ENCODE results near the gene RFX3.

The RFX3 gene

GRCh38 chr9:3398232-3398648 lies 127.6 kb downstream of the RFX3 start:
- DNase-seq, result no peak
- H3K9me3 ChIP-seq (replicated peaks; ENCODE audit: insufficient read depth, low read length), result no peaks in the 10 kb centered on the region
- H2AFZ ChIP-seq (ENCODE audit: low read length), result no peak overlapping the region

GRCh38 chr9:3397766-3398165 lies 128.0 kb downstream of the RFX3 start:
- H3K36me3 ChIP-seq (replicated peaks; ENCODE audit: insufficient read depth, low read length), result no peaks in the 10 kb centered on the region
- no peak overlapping the region for H3K27ac ChIP-seq (ENCODE audit: low read length)
- H2AFZ ChIP-seq (ENCODE audit: low read length), result no peak overlapping the region
- no peaks in the 10 kb centered on the region for H3F3A ChIP-seq (ENCODE audit: insufficient read depth, low read length)
- H4K20me1 ChIP-seq (ENCODE audit: insufficient read depth, low read length), result no peaks in the 10 kb centered on the region; the same call in 1 of the 2 replicates
- H3K79me2 ChIP-seq (ENCODE audit: low read length), result no peaks in the 10 kb centered on the region
- no peaks in the 10 kb centered on the region for H3K27me3 ChIP-seq (replicated peaks; ENCODE audit: insufficient read depth, low read length)
- H3K9ac ChIP-seq (ENCODE audit: low read length), result no peak overlapping the region
- no peaks in the 10 kb centered on the region for H3K9me3 ChIP-seq (replicated peaks; ENCODE audit: insufficient read depth, low read length)
- H3K4me3 ChIP-seq (ENCODE audit: low read length), result no peak overlapping the region
- no peak overlapping the region for H3K4me2 ChIP-seq (ENCODE audit: low read depth, low read length)
- no peaks in the 10 kb centered on the region for H3K9me2 ChIP-seq (replicated peaks; ENCODE audit: insufficient read depth, low read length)
- no peaks in the 10 kb centered on the region for H3K4me1 ChIP-seq (ENCODE audit: low read length)
- TF ChIP-seq EZH2phosphoT487 (IDR thresholded peaks at IDR 0.05; ENCODE audit: low read length) (no peak), CTCF (IDR thresholded peaks at IDR 0.05; ENCODE audit: low read length) (no peak), EZH2 (optimal IDR thresholded peaks at IDR 0.05; ENCODE audit: low read depth, low read length) (no peak)
- no peak for DNase-seq

More at GRCh38 chr9:3398232-3398648, 127.6 kb downstream of the RFX3 start:
- Histone ChIP-seq H4K20me1 (ENCODE audit: insufficient read depth, low read length) (no peaks in the 10 kb centered on the region; the same call in 1 of the 2 replicates), H3K9me2 (replicated peaks; ENCODE audit: insufficient read depth, low read length) (no peaks in the 10 kb centered on the region), H3K4me3 (ENCODE audit: low read length) (no peak overlapping the region), H3K9ac (ENCODE audit: low read length) (no peak overlapping the region), H3F3A (ENCODE audit: insufficient read depth, low read length) (no peaks in the 10 kb centered on the region), H3K4me1 (ENCODE audit: low read length) (no peaks in the 10 kb centered on the region), H3K27me3 (replicated peaks; ENCODE audit: insufficient read depth, low read length) (no peaks in the 10 kb centered on the region), H3K79me2 (ENCODE audit: low read length) (no peaks in the 10 kb centered on the region), H3K36me3 (replicated peaks; ENCODE audit: insufficient read depth, low read length) (no peaks in the 10 kb centered on the region), H3K4me2 (ENCODE audit: low read depth, low read length) (no peak overlapping the region), H3K27ac (ENCODE audit: low read length) (no peak overlapping the region)
- TF ChIP-seq CTCF (IDR thresholded peaks at IDR 0.05; ENCODE audit: low read length) (no peak), EZH2 (optimal IDR thresholded peaks at IDR 0.05; ENCODE audit: low read depth, low read length) (no peak), EZH2phosphoT487 (IDR thresholded peaks at IDR 0.05; ENCODE audit: low read length) (no peak)

GRCh38 chr9:3391414-3391813 lies 134.4 kb downstream of the RFX3 start:
- Histone ChIP-seq H3K4me2 (ENCODE audit: low read depth, low read length) (no peak overlapping the region), H3K9me3 (replicated peaks; ENCODE audit: insufficient read depth, low read length) (no peaks in the 10 kb centered on the region), H2AFZ (ENCODE audit: low read length) (no peak overlapping the region), H3K4me1 (ENCODE audit: low read length) (no peaks in the 10 kb centered on the region), H3K27me3 (replicated peaks; ENCODE audit: insufficient read depth, low read length) (no peaks in the 10 kb centered on the region), H3K4me3 (ENCODE audit: low read length) (no peak overlapping the region), H3F3A (ENCODE audit: insufficient read depth, low read length) (no peaks in the 10 kb centered on the region), H3K9me2 (replicated peaks; ENCODE audit: insufficient read depth, low read length) (no peaks in the 10 kb centered on the region), H3K36me3 (replicated peaks; ENCODE audit: insufficient read depth, low read length) (no peaks in the 10 kb centered on the region), H3K79me2 (ENCODE audit: low read length) (no peaks in the 10 kb centered on the region), H3K9ac (ENCODE audit: low read length) (no peak overlapping the region), H4K20me1 (ENCODE audit: insufficient read depth, low read length) (no peaks in the 10 kb centered on the region; the same call in 1 of the 2 replicates), H3K27ac (ENCODE audit: low read length) (no peak overlapping the region)
- no peak for DNase-seq
- TF ChIP-seq EZH2 (optimal IDR thresholded peaks at IDR 0.05; ENCODE audit: low read depth, low read length) (no peak), EZH2phosphoT487 (IDR thresholded peaks at IDR 0.05; ENCODE audit: low read length) (no peak)

GRCh38 chr9:3386753-3387152 lies 139.0 kb downstream of the RFX3 start:
- H3K27me3 ChIP-seq (replicated peaks; ENCODE audit: insufficient read depth, low read length), result no peaks in the 10 kb centered on the region
- H3K36me3 ChIP-seq (replicated peaks; ENCODE audit: insufficient read depth, low read length), result no peaks in the 10 kb centered on the region
- no peaks in the 10 kb centered on the region for H3F3A ChIP-seq (ENCODE audit: insufficient read depth, low read length)
- H3K79me2 ChIP-seq (ENCODE audit: low read length), result no peaks in the 10 kb centered on the region
- H3K9ac ChIP-seq (ENCODE audit: low read length), result no peak overlapping the region
- H2AFZ ChIP-seq (ENCODE audit: low read length), result no peak overlapping the region
- H3K9me2 ChIP-seq (replicated peaks; ENCODE audit: insufficient read depth, low read length), result no peaks in the 10 kb centered on the region
- H4K20me1 ChIP-seq (ENCODE audit: insufficient read depth, low read length), result no peaks in the 10 kb centered on the region
- no peak for DNase-seq
- 0 out of 2 replicates have a peak, but pooled peaks cover 3% of the 10 kb centered on the region for H3K4me1 ChIP-seq (ENCODE audit: low read length)
- TF ChIP-seq CTCF (IDR thresholded peaks at IDR 0.05; ENCODE audit: low read length) (no peak), EZH2 (optimal IDR thresholded peaks at IDR 0.05; ENCODE audit: low read depth, low read length) (no peak)
- no peaks in the 10 kb centered on the region for H3K9me3 ChIP-seq (replicated peaks; ENCODE audit: insufficient read depth, low read length)
- H3K27ac ChIP-seq (ENCODE audit: low read length), result no peak overlapping the region
- no peak overlapping the region for H3K4me3 ChIP-seq (ENCODE audit: low read length)
- no peak overlapping the region for H3K4me2 ChIP-seq (ENCODE audit: low read depth, low read length)

Measured in MM.1S (cell line).